ENCODE results near the gene TPCN2.

TPCN2 gene

DNA sequence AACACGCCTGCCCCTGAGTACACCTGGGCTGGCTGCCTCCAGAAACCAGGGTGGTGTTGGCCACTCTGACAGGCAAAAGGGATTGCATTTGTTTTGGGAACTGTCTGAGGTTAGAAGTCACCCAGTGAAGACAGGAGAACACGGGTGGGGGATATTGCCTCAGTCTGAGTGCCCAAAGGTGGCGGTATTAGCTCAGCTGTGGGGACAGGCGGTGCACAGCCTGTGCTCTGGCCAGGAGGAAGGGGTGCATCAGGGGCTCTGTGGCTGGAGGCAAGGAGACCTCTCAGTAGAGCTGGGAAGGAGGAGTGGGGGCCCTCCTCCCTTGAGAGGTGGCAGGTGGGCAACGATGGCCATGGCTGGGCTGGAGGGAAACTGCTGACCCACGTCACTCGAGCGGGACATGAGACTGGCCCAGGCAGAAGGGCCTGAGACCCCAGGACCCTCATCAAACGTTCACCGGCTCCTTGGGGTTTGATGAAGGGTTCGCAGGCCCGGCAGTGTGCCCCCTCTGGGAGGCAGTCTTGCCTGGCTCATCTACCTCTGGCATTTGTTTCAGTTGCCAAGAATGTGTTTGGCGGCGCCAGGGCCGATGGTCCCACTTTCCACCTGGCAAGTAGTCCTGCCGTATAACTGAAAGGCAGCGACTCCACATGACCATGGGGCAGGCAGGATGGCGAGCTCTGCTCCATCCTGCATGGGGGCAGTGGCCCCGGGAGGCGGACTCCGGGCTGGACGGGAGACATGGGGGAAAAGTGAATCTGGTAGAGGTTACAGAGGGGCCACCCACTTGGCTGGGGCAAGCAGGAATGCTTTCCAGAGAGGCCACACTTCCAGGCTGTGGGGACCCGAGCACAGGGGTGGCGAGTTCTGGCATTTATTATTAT, 54.2 kb downstream of the TPCN2 start:
- no peak overlapping the region for H3K4me2 ChIP-seq (ENCODE audit: low read length, poor library complexity, severe bottlenecking)
- no peak overlapping the region for H3K18ac ChIP-seq (ENCODE audit: low read depth in 1 of 2, low read length in 2 of 2)
- no peak overlapping the region for H3K4me3 ChIP-seq (ENCODE audit: insufficient read depth in 1 of 2, low read depth in 1 of 2, low read length in 2 of 2)
- peak overlapping the region in 1 of 2 experiments; percentile 13 for H3K4ac ChIP-seq (ENCODE audit: low read depth in 1 of 2, low read length in 2 of 2)
- H3K9me3 ChIP-seq (ENCODE audit: control insufficient read depth, low read length) = peaks cover 7% of the 10 kb centered on the region
- no peak overlapping the region for H4K8ac ChIP-seq (ENCODE audit: low read length)
- no peak overlapping the region for H3K27ac ChIP-seq (ENCODE audit: low read length, poor library complexity, severe bottlenecking)
- H3K14ac ChIP-seq (ENCODE audit: low read length in 2 of 2) = no peak overlapping the region
- H2AFZ ChIP-seq (ENCODE audit: low read depth, low read length) = no peak overlapping the region
- WGBS = 78% methylated on average over 22 of the region's 24 CpGs
- no peak overlapping the region for H2BK12ac ChIP-seq (ENCODE audit: low read length in 2 of 2)
- no peak overlapping the region for H2BK5ac ChIP-seq (ENCODE audit: low read depth, low read length, poor library complexity, severe bottlenecking)
- no peak overlapping the region for H2BK120ac ChIP-seq (ENCODE audit: low read depth, low read length)
- peaks cover 67 to 68% of the 10 kb centered on the region in 2 experiments for H3K27me3 ChIP-seq (ENCODE audit: control insufficient read depth in 1 of 2, insufficient read depth in 1 of 2, low read length in 2 of 2)
- H4K91ac ChIP-seq (ENCODE audit: low read length) = no peak overlapping the region
- H3K9ac ChIP-seq (ENCODE audit: low read length) = no peak overlapping the region
- peaks cover 1% of the 10 kb centered on the region for H3K79me1 ChIP-seq (replicated peaks; ENCODE audit: low read length, poor library complexity, severe bottlenecking)
- no peak overlapping the region for H3K23ac ChIP-seq (ENCODE audit: low read length in 2 of 2)
- no peak overlapping the region for H2AK5ac ChIP-seq (ENCODE audit: low read length, severe bottlenecking)
- peak; percentile 14 for DNase-seq
- H2BK15ac ChIP-seq (ENCODE audit: low read depth, poor library complexity, severe bottlenecking) = no peak overlapping the region
- H3K36me3 ChIP-seq (ENCODE audit: control insufficient read depth in 1 of 2, insufficient read depth in 2 of 2, low read depth in 1 of 2, low read length in 2 of 2) = no peaks in the 10 kb centered on the region
- H3K4me1 ChIP-seq (ENCODE audit: control insufficient read depth, insufficient read depth, low read depth, low read length) = no peaks in the 10 kb centered on the region

DNA sequence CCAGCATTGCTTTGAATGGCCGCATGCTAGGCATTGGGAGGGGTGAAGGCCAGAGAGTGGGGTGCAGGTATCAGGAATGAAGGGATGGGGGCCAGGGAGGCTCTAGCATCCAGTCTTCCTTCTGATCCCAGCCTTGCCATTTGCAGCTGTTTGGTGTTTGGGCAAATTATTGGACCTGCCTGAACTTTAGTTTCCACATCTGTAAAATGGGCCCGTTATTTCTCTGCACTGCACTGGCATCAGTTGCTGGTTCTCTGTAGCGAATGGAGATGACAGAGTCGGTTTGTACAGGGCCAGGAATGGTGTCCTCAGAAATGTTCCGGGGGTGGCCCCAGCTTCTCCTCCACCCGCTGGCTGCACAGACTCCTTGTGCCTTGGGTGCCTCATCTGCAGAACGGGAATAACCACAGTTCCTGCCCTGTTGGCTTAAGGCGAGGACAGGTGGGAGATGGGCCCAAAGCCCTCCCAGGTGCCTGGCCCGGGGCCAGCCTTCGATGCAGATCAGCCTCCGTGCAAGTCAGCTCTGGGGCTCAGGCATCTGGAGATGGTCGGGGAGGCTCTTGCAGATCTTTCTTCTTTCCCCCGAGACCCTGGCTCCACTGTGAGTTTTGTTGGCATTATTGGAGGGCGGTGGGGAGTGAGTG, 55.6 kb downstream of the TPCN2 start:
- H3K4ac ChIP-seq (ENCODE audit: low read depth in 1 of 2, low read length in 2 of 2) = no peak overlapping the region
- H2AK5ac ChIP-seq (ENCODE audit: low read length, severe bottlenecking) = no peak overlapping the region
- 93% methylated on average over 14 of the region's 14 CpGs for WGBS
- no peak overlapping the region for H2AFZ ChIP-seq (ENCODE audit: low read depth, low read length)
- no peak overlapping the region for H4K8ac ChIP-seq (ENCODE audit: low read length)
- no peak overlapping the region for H3K4me3 ChIP-seq (ENCODE audit: insufficient read depth in 1 of 2, low read depth in 1 of 2, low read length in 2 of 2)
- no peaks in the 10 kb centered on the region for H3K36me3 ChIP-seq (ENCODE audit: control insufficient read depth in 1 of 2, insufficient read depth in 2 of 2, low read depth in 1 of 2, low read length in 2 of 2)
- H3K27me3 ChIP-seq (ENCODE audit: control insufficient read depth in 1 of 2, insufficient read depth in 1 of 2, low read length in 2 of 2) = peaks cover 71 to 76% of the 10 kb centered on the region in 2 experiments
- H2BK120ac ChIP-seq (ENCODE audit: low read depth, low read length) = no peak overlapping the region
- no peak overlapping the region for H4K91ac ChIP-seq (ENCODE audit: low read length)
- no peak overlapping the region for H3K9ac ChIP-seq (ENCODE audit: low read length)
- peaks cover 1% of the 10 kb centered on the region for H3K79me1 ChIP-seq (replicated peaks; ENCODE audit: low read length, poor library complexity, severe bottlenecking)
- peaks cover 7% of the 10 kb centered on the region for H3K9me3 ChIP-seq (ENCODE audit: control insufficient read depth, low read length)
- no peak overlapping the region for H3K27ac ChIP-seq (ENCODE audit: low read length, poor library complexity, severe bottlenecking)
- no peak overlapping the region for H3K18ac ChIP-seq (ENCODE audit: low read depth in 1 of 2, low read length in 2 of 2)
- H3K4me1 ChIP-seq (ENCODE audit: control insufficient read depth, insufficient read depth, low read depth, low read length) = no peaks in the 10 kb centered on the region
- H2BK12ac ChIP-seq (ENCODE audit: low read length in 2 of 2) = no peak overlapping the region
- no peak overlapping the region for H3K23ac ChIP-seq (ENCODE audit: low read length in 2 of 2)
- no peak for DNase-seq
- H2BK15ac ChIP-seq (ENCODE audit: low read depth, poor library complexity, severe bottlenecking) = no peak overlapping the region
- H3K4me2 ChIP-seq (ENCODE audit: low read length, poor library complexity, severe bottlenecking) = no peak overlapping the region
- no peak overlapping the region for H3K14ac ChIP-seq (ENCODE audit: low read length in 2 of 2)
- no peak overlapping the region for H2BK5ac ChIP-seq (ENCODE audit: low read depth, low read length, poor library complexity, severe bottlenecking)

DNA sequence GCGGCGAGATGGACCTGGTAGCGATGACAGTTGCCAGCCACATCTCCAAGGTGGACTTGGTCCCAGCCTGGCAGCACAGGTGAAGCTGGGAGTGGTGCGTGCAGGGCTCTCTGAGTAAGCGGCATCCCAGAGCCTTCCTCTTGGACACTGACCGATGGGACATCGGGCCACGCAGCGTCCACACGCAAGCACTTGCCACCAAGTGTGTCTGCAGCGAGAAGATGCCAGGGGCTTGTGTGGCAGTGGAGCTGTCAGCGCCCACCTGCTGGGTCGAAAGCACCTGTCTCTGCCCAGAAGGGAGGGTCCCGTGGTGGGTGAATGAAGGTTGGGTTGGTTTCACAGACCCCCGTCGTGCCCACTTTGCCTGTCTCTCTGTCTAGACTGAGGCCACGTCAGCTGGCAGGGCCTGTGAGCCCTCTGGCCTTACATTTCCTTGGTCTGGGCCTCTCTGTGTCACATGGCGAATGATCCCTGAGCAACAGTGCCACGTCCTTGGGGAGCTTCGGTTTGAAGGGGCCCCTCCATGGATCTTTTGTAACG, 56.2 kb downstream of the TPCN2 start:
- DNase-seq = no peak
- H2BK12ac ChIP-seq (ENCODE audit: low read length in 2 of 2) = no peak overlapping the region
- H3K14ac ChIP-seq (ENCODE audit: low read length in 2 of 2) = no peak overlapping the region
- H3K4me1 ChIP-seq (ENCODE audit: control insufficient read depth, insufficient read depth, low read depth, low read length) = no peaks in the 10 kb centered on the region
- H2AFZ ChIP-seq (ENCODE audit: low read depth, low read length) = no peak overlapping the region
- H3K9ac ChIP-seq (ENCODE audit: low read length) = no peak overlapping the region
- H2BK5ac ChIP-seq (ENCODE audit: low read depth, low read length, poor library complexity, severe bottlenecking) = no peak overlapping the region
- no peak overlapping the region for H3K4me3 ChIP-seq (ENCODE audit: insufficient read depth in 1 of 2, low read depth in 1 of 2, low read length in 2 of 2)
- no peaks in the 10 kb centered on the region for H3K36me3 ChIP-seq (ENCODE audit: control insufficient read depth in 1 of 2, insufficient read depth in 2 of 2, low read depth in 1 of 2, low read length in 2 of 2)
- no peak overlapping the region for H3K18ac ChIP-seq (ENCODE audit: low read depth in 1 of 2, low read length in 2 of 2)
- H3K9me3 ChIP-seq (ENCODE audit: control insufficient read depth, low read length) = peaks cover 7% of the 10 kb centered on the region
- no peak overlapping the region for H2BK15ac ChIP-seq (ENCODE audit: low read depth, poor library complexity, severe bottlenecking)
- peaks cover 71 to 77% of the 10 kb centered on the region in 2 experiments for H3K27me3 ChIP-seq (ENCODE audit: control insufficient read depth in 1 of 2, insufficient read depth in 1 of 2, low read length in 2 of 2)
- no peak overlapping the region for H3K4me2 ChIP-seq (ENCODE audit: low read length, poor library complexity, severe bottlenecking)
- no peak overlapping the region for H4K8ac ChIP-seq (ENCODE audit: low read length)
- H3K4ac ChIP-seq (ENCODE audit: low read depth in 1 of 2, low read length in 2 of 2) = no peak overlapping the region
- H3K23ac ChIP-seq (ENCODE audit: low read length in 2 of 2) = no peak overlapping the region
- H2AK5ac ChIP-seq (ENCODE audit: low read length, severe bottlenecking) = no peak overlapping the region
- no peak overlapping the region for H4K91ac ChIP-seq (ENCODE audit: low read length)
- WGBS = 94% methylated on average over 21 of the region's 21 CpGs
- no peak overlapping the region for H2BK120ac ChIP-seq (ENCODE audit: low read depth, low read length)
- no peak overlapping the region for H3K27ac ChIP-seq (ENCODE audit: low read length, poor library complexity, severe bottlenecking)
- H3K79me1 ChIP-seq (replicated peaks; ENCODE audit: low read length, poor library complexity, severe bottlenecking) = peaks cover 1% of the 10 kb centered on the region

DNA sequence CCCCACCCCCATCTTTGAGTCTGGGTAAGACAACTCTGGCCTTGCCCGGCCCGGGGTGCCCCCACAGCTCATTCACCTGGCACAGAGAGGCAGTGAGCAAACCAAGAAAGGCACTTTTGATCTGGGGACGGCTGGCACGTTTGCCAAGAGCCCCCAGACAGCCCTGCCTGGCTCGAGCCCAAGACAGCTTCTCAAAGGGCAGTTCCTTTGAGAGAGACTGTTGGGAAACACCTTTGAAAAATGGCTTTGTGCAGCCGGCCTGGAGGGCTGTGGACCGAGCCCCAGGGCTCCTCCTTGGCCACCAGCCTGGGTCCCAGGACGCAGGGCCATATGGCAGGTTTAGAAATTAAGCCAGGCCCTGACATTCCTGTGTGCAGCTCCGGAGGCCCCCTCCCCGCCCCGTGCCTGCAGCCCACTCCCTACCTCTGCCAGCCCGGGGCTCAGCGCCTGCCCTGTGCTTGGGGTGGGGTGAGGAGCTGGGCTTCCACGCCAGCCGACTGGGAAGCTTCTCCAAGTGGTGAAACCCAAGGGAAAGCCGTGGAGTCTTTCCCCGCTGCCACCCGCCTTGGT, 56.8 kb downstream of the TPCN2 start:
- DNase-seq = no peak
- Histone ChIP-seq H2AK5ac (ENCODE audit: low read length, severe bottlenecking) (no peak overlapping the region), H3K27me3 (ENCODE audit: control insufficient read depth in 1 of 2, insufficient read depth in 1 of 2, low read length in 2 of 2) (peaks cover 66 to 73% of the 10 kb centered on the region in 2 experiments), H2AFZ (ENCODE audit: low read depth, low read length) (no peak overlapping the region), H2BK15ac (ENCODE audit: low read depth, poor library complexity, severe bottlenecking) (no peak overlapping the region), H3K4me3 (ENCODE audit: insufficient read depth in 1 of 2, low read depth in 1 of 2, low read length in 2 of 2) (no peak overlapping the region), H3K18ac (ENCODE audit: low read depth in 1 of 2, low read length in 2 of 2) (no peak overlapping the region), H3K23ac (ENCODE audit: low read length in 2 of 2) (no peak overlapping the region), H3K14ac (ENCODE audit: low read length in 2 of 2) (no peak overlapping the region), H3K4ac (ENCODE audit: low read depth in 1 of 2, low read length in 2 of 2) (no peak overlapping the region), H3K79me1 (replicated peaks; ENCODE audit: low read length, poor library complexity, severe bottlenecking) (peaks cover 1% of the 10 kb centered on the region), H2BK12ac (ENCODE audit: low read length in 2 of 2) (no peak overlapping the region), H4K8ac (ENCODE audit: low read length) (no peak overlapping the region), H2BK5ac (ENCODE audit: low read depth, low read length, poor library complexity, severe bottlenecking) (no peak overlapping the region), H3K27ac (ENCODE audit: low read length, poor library complexity, severe bottlenecking) (no peak overlapping the region), H3K4me1 (ENCODE audit: control insufficient read depth, insufficient read depth, low read depth, low read length) (no peaks in the 10 kb centered on the region), H2BK120ac (ENCODE audit: low read depth, low read length) (no peak overlapping the region), H3K36me3 (ENCODE audit: control insufficient read depth in 1 of 2, insufficient read depth in 2 of 2, low read depth in 1 of 2, low read length in 2 of 2) (no peaks in the 10 kb centered on the region), H3K4me2 (ENCODE audit: low read length, poor library complexity, severe bottlenecking) (no peak overlapping the region), H3K9me3 (ENCODE audit: control insufficient read depth, low read length) (peaks cover 12% of the 10 kb centered on the region), H3K9ac (ENCODE audit: low read length) (no peak overlapping the region), H4K91ac (ENCODE audit: low read length) (no peak overlapping the region)
- WGBS = 78% methylated on average over 18 of the region's 18 CpGs
